ENCODE measurements around the gene ART1.
"Not testable (repeated sequence)": the region's sequence is repeated elsewhere in the genome, so short reads cannot be mapped to it uniquely, and the experiment has no call there.

The ART1 gene

DNA sequence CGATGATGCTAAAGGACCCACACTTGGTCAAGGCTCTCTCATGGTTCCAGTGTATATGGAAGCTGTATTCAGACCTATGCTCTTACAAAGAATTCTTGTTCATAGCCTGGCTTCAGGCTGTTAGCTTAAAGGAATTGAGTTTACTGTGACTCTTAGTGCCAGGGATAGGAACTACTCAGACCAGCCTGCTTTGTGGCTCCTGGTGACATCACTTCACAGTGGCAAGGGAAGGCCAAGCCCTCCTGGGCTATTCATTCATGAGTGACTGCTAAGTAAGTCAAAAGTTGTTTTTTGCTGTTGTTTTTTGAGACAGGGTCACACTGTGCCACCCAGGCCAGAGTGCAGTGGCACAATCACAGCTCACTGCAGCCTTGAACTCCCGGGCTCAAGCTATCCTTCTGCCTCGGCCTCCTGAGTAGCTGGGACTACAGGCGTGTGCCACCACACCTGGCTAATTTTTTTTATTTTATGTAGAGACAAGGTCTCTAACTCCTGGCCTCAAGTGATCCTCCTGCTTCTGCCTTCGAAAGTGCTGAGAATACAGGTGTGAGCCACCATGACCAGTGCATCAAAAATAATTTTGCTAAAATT lies 12.8 kb upstream of the ART1 start:
- no peak for DNase-seq (ENCODE audit: low read depth)

GRCh38 chr11:3635641-3636375 lies 9.1 kb upstream of the ART1 start:
- DNase-seq (ENCODE audit: low read depth): no peak

DNA sequence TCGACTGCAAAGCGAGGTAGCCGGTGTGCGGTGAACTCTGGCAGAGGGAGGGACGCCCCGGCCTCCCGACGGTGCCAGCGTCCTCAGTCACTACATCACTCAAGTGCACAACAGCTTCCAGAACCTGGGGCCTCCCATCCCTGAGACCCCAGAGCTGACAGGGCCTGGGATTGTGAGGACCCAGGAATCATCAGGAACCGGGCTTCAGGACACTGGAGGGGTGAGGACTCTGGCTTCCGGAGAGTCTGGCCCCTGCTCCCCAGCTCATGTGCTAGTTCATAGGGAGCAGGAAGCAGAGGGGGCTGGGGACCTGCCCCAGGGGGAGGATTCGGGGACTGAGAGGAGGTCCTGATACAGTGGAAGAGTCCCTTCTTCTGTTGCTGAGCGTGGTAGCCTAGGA lies 7.7 kb upstream of the ART1 start:
- DNase-seq (ENCODE audit: low read depth): no peak

DNA sequence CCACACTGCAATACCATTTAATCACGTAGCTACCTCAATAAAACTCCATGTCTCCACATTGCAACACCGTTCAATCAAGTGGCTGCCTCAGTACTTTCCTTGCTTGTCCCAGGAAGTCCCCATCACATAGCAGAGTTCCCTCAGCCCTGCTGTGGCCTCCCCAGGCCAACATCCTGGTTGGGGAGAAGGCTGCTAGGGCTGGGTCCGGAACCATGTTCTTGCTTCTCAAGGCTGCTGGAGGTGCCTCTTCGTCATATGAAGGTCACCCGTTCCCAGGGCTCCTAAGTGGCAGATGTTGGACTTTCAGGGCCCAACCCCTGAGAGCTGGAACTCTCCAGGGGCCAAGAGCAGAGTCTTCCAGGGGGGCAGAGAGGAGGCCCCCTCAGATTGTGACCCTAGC lies 6.4 kb upstream of the ART1 start:
- no peak for DNase-seq (ENCODE audit: low read depth)

DNA sequence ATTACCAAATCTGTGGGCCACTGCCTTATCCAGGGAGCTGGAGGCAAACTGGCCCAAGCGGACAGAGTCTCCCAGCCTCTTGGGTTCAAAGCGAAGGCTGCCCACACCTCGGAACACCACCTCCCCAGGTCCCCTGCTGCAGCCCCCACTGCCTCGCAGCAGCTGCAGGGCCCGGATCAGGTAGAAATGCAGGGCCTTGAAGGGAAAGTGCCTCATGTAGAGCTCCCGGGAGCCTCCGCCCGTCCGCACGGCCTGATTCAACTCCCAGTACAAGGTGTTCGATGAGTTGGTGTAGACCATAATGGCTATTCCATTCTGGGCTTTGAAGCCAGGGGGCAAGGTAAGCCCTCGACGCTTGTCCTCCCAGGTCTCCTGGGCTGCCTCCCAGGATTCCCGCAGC lies 5.1 kb upstream of the ART1 start:
- no peak for DNase-seq (ENCODE audit: low read depth)

DNA sequence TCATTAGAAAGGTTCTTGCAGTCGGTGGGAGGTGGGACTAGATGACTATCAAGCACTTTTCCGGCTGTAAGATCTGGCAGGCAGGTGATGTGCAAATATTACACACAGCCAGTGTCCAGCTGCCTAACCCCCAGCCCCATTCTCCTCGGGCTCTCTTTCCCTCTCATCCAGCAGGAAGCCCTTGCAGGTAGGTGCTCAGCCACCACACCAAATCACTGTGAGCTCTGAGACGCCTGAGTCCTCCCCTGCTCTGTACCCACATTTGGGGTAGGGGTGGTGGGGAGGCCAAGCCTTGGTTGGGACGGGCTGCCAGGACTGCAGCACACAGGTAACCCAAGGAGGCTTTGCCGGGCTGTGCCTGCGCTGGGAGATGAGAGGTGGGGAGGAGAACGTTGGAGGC lies 3.7 kb upstream of the ART1 start:
- DNase-seq (ENCODE audit: low read depth): no peak

- DNase-seq (ENCODE audit: low read depth): no peak
Measured at GRCh38 chr11:3641701-3642070, 3.2 kb upstream of the ART1 start, which contains the start of gene ART5. Gene ART5, minus strand, starts transcription at chr11:3641992. Its CDS starts 130 bp downstream, at chr11:3641862.

DNA sequence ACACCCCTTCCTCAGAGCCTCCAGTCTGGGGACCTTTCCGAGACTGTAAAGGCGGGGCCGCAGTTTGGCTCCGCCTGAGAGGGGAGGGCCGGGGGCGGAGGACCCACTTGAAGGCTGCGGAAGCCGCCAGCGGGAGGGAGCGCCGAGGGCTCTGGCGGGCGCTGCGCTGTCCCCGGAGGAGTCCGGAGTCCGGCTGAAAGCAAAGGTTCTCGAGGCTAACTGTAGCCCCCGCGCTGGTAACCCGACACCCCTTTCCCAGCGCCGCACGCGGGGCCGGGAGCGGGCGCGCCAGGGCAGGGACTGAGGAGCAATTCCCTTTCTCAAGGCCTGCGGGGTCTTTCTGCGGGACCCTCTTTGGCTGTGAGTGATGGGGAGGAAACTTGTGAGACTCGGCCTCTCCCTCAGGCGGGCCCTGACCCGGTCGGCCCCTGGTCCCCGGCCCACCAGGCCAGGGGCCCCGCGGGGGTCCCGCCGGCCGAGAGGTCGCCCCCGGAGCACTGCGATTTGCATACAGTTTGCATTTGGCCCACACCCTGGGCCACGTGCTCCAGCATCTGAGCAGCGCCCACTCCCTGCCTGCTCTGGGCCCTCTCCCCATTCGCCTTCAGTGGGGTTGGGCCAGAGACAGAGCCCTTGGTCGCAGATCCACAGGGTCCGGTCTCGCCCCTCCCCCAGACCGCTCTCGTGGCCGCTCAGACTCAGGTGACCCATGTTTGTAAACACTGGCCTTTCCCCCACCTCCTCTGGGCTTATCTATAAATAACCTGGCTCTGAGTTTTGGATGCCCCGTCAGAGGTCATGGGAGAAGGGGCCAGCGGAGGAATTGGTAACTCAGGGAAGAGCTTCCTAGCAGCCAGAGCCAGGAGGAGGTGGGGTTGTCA lies 2.6 kb upstream of the ART1 start:
- DNase-seq (ENCODE audit: low read depth): no peak

GRCh38 chr11:3643102-3643546 lies 1.8 kb upstream of the ART1 start:
- not testable (repeated sequence) for DNase-seq (ENCODE audit: low read depth)

DNA sequence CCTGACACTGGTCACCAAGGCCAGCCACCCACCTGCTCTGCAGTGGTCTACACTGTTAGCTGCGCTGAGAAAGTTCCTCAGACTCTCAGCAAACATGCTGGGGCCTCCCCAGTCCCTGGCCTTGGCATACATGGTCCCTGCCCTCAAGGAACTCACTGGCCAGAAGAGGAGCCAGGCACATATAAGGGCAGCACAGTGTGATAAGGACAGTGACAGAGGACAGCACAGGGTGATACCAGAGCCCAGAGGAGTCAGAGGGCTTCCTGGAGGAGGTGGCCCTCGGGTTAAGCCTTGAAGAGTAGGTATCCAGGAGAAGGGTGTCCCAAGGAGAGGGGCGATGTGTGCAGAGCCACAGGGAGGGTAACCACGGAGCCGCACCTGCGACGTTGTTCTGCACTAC lies 624 bp downstream of the ART1 start:
- DNase-seq (ENCODE audit: low read depth): no peak

DNA sequence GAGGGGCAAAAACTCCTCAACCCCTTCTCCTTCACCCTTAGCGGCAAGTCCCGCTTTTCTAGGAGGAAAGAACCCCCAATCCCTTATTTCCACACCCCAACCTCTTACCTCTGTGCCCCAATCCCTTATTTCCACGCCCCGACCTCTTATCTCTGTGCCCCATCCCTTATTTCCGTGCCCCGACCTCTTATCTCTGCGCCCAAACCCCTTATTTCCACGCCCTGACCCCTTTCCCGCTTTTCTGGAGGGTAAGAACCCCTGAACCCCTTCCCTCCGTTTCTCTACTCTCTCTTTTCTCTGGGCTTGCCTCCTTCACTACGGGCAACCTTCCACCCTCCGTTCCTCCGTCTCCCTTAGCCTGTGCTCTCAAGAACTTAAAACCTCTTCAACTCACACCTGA lies 3.9 kb downstream of the ART1 start:
- not testable (repeated sequence) for DNase-seq (ENCODE audit: low read depth)

- DNase-seq (ENCODE audit: low read depth): not testable (repeated sequence)
Measured at GRCh38 chr11:3649374-3649773, 4.4 kb downstream of the ART1 start.

DNA sequence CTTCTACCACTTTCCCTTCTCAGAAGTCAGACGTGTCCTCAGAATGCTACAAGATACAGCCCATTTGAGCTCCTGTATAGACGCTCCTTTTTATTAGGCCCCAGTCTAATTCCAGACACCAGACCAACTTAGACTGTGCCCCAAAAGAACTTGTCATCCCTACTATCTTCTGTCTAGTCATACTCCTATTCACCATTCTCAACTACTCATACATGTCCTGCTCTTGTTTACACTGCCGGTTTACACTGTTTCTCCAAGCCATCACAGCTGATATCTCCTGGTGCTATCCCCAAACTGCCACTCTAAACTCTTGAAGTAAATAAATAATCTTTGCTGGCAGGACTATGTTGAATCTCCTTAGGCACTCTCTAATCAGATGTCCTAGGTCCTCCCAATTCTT lies 7.6 kb downstream of the ART1 start:
- not testable (repeated sequence) for DNase-seq (ENCODE audit: low read depth)

DNA sequence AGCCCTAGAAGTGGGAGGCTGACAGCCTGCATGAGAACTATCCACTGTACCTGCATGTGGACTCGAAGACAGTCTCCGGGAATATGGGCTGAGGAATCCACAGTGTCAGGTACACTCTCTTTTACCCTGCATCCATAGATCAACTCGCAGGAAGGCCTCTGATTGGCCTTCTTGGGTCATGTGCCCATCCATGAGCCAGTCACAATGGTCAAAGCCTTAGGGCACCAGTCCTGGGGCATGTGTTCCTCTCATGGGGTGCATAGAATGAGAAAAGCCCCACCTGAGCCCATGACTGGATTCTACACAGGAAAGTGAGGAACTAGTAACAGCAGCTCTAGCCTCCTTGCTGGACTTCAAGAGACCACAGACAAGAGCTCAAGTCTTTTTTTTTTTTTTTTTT lies 10.6 kb downstream of the ART1 start:
- no peak for DNase-seq (ENCODE audit: low read depth)

DNA sequence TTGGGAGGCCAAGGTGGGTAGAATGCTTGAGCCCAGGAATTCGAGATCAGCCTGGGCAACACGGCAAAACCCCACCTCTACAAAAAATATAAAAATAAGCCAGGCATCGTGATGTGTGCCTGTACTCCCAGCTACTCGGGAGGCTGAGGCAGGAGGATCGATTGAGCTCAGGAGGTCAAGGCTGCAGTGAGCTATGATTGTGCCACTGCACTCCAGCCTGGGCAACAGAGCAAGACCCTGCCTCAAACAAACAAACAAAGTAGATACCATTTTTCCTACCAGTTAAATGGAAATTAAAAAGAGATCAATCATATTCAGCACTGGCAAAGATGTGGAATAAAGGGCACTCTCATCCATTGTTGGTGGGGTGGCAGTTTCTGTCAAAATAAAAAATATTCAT lies 12.4 kb downstream of the ART1 start:
- DNase-seq (ENCODE audit: low read depth): not testable (repeated sequence)

- no peak for DNase-seq (ENCODE audit: low read depth)
Measured at GRCh38 chr11:3658252-3658651, 13.3 kb downstream of the ART1 start.

DNA sequence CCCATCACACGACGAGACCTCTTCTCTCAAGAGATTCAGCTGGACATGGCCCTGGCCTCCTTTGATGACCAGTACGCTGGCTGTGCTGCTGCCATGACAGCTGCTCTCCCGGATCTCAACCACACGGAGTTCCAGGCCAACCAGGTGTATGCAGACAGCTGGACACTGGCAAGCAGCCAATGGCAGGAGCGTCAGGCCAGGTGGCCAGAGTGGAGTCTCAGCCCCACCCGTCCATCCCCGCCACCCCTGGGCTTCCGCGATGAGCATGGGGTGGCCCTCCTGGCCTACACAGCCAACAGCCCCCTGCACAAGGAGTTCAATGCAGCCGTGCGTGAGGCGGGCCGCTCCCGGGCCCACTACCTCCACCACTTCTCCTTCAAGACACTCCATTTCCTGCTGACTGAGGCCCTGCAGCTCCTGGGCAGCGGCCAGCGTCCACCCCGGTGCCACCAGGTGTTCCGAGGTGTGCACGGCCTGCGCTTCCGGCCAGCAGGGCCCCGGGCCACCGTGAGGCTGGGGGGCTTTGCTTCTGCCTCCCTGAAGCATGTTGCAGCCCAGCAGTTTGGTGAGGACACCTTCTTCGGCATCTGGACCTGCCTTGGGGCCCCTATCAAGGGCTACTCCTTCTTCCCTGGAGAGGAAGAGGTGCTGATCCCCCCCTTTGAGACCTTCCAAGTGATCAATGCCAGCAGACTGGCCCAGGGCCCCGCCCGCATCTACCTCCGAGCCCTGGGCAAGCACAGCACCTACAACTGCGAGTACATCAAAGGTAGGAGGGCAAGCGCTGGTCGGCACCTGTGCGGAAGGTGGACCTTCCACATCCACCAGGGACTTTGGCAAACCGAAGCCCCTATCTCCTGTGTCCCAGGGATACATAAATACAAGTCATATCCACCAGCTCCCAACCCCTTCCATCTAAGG lies 14.9 kb downstream of the ART1 start:
- no peak for DNase-seq (ENCODE audit: low read depth)

DNA sequence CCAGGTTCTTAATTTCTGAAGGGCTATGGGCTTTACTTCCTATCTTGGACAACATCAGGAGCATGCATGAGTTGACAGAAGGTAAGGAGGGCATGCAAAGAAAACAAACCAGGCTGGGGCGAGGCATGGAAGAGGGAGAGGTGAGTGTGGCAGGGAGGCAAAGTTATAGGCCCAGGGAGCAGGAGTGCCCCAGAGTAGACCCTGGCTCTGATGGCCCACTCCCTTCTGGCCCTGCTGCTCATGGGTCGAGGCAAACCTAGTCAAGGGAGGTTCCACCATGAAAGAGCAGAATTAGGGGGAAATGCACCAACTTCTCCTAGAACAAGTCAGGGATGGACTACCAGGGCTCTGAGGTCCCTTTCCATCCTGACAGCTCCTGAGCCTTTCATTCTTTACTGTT lies 16.0 kb downstream of the ART1 start:
- DNase-seq (ENCODE audit: low read depth): no peak

DNA sequence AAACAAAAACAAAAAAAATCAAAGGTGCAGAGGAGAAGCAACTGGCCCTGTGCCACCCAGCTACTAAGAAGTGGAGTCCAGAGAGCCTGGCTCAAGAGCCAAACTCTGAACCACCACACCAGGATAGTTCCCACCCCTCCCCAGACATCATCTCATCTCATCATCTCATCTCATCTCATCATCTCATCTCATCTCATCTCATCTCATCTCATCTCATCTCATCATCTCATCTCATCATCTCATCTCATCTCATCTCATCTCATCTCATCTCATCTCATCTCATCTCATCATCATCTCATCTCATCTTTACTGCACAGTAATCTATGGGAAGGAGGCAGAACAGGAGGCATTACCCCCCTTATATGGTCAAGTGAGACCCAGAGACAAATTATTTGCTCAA lies 17.9 kb downstream of the ART1 start:
- DNase-seq (ENCODE audit: low read depth): no peak

GRCh38 chr11:3664032-3664630 lies 19.2 kb downstream of the ART1 start:
- DNase-seq (ENCODE audit: low read depth): no peak

DNA sequence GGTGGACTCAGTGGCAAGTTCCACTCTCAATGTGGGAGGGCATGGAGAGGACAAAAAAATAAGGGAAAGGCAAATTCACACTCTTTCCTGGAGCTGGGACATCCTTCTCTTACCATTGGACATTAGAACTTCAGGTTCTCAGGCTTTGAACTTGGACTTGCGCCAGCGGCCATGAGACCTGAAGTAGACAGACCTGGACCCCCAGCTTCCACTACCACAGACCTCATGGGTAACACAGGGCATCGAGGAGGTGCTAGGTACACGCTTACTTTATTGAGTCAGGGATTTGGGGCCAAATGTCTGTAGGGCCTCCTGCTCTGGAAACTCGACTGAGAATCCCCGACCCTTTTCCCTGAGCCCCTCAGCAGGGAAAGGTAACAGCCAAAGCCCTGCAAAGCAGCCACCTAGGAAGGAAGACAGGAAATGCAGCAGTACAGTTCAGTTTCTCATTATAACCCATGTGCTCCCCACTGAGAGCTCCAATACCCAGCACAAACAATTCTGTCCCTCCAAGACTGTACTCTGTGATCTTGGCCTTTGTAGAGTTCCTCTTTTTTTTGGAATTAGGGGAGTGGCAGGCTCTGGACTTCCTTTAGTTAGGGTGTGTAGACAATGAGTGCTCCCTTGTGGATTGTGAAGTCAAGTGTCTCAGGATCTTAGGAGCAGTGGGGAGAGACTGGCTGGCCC lies 20.6 kb downstream of the ART1 start:
- DNase-seq (ENCODE audit: low read depth): no peak

Data from HS-27A (cell line).